ENCODE data around the gene MGAT5B. TPM values are rescaled to one million over a fixed set of nuclear protein-coding genes. Genes with fewer than 3 reads are reported as not detected.

Gene MGAT5B
- total RNA-seq, 1 experiment from 2014 or later: 4.4 TPM

GRCh38 chr17:76932402-76933333, 64.5 kb downstream of the MGAT5B start:
- TF ChIP-seq POLR2AphosphoS5 (IDR thresholded peaks at IDR 0.05; ENCODE audit: low read depth, low read length): no peak
- no peak for TF ChIP-seq JUND (IDR thresholded peaks at IDR 0.05)
- TF ChIP-seq REST (IDR thresholded peaks at IDR 0.05; ENCODE audit: low read depth): no peak
- TF ChIP-seq SP1 (IDR thresholded peaks at IDR 0.05; ENCODE audit: low read depth): no peak
- TF ChIP-seq RAD21 (IDR thresholded peaks at IDR 0.05; ENCODE audit: low read depth): no peak
- TF ChIP-seq FOSL1 (IDR thresholded peaks at IDR 0.05; ENCODE audit: low read depth): no peak
- TF ChIP-seq CBX3 (IDR thresholded peaks at IDR 0.05; ENCODE audit: low read depth): no peak
- no peak for TF ChIP-seq EGR1 (IDR thresholded peaks at IDR 0.05; ENCODE audit: low read depth)
- TF ChIP-seq CTCF (IDR thresholded peaks at IDR 0.05 in 2 of 3, conservative IDR thresholded peaks at IDR 0.05 in 1 of 3; ENCODE audit: borderline replicate concordance in 1 of 3, insufficient read depth in 1 of 3, low read depth in 2 of 3, low read length in 2 of 3): no peak
- no peak for TF ChIP-seq ZNF274 (IDR thresholded peaks at IDR 0.05; ENCODE audit: low read depth, low read length)
- TF ChIP-seq TCF7L2 (IDR thresholded peaks at IDR 0.05; ENCODE audit: borderline replicate concordance, extremely low read depth, insufficient read depth, insufficient read length): no peak
- no peak for TF ChIP-seq ZBTB33 (IDR thresholded peaks at IDR 0.05; ENCODE audit: extremely low read depth, insufficient replicate concordance, low read length)
- no peak for TF ChIP-seq POLR2A (IDR thresholded peaks at IDR 0.05; ENCODE audit: borderline replicate concordance, extremely low read depth, insufficient read depth, insufficient read length)
- no peak for TF ChIP-seq EZH2 (IDR thresholded peaks at IDR 0.05)
- no peak for TF ChIP-seq ATF3 (IDR thresholded peaks at IDR 0.05)
- intact Hi-C loops (cut with micrococcal nuclease): no loop called here
- CTCF ChIA-PET: no interaction called here

More at GRCh38 chr17:76932402-76933333, 64.5 kb downstream of the MGAT5B start:
- no peaks in the 10 kb centered on the region for H3K9me3 ChIP-seq (ENCODE audit: control insufficient read depth in 1 of 2, insufficient read depth in 1 of 2, low read depth in 1 of 2, low read length in 2 of 2)
- H3K4me2 ChIP-seq (ENCODE audit: low read length): no peak overlapping the region
- RAD21 ChIA-PET (ENCODE audit: low non-redundant PET in 1 of 2, low total read pairs in 2 of 2, uncharacterized antibody in 2 of 2, unreplicated experiment in 2 of 2): no interaction called here
- DNase-seq (ENCODE audit: low read depth, low spot score) (no peak), ATAC-seq (no peak)
- no peaks in the 10 kb centered on the region for H4K20me1 ChIP-seq (ENCODE audit: insufficient read depth)
- H3K4me3 ChIP-seq (replicated peaks in 1 of 2; ENCODE audit: low read depth in 1 of 2, low read length in 2 of 2): no peak overlapping the region
- no peak overlapping the region for H2AFZ ChIP-seq (ENCODE audit: low read depth, low read length, poor library complexity, severe bottlenecking)
- no peaks in the 10 kb centered on the region for H3K9me2 ChIP-seq (ENCODE audit: insufficient read depth)
- no peaks in the 10 kb centered on the region for H3K79me2 ChIP-seq (ENCODE audit: insufficient read depth, low read length)
- no peak overlapping the region for H3K27ac ChIP-seq (ENCODE audit: low read depth, low read length)
- 0 out of 2 replicates have a peak, but pooled peaks cover 3% of the 10 kb centered on the region for H3K27me3 ChIP-seq (ENCODE audit: insufficient read depth, low read length)
- no TSS peak for BruUV-seq (replicated peaks)
- peaks cover 3 to 8% of the 10 kb centered on the region in 2 experiments; a peak in 3 of 4 replicates for H3K4me1 ChIP-seq (ENCODE audit: control insufficient read depth in 1 of 2, insufficient read depth in 2 of 2, low read length in 2 of 2)
- H3K9ac ChIP-seq (ENCODE audit: low read length): no peak overlapping the region
- POLR2A ChIA-PET: no interaction called here
- H3K36me3 ChIP-seq (ENCODE audit: control insufficient read depth in 1 of 2, insufficient read depth in 2 of 2, low read length in 2 of 2): no peaks in the 10 kb centered on the region
